Activated CD8-positive, alpha-beta memory T cell treated with anti-CD3 and anti-CD28 coated beads for 36 hours (primary cell): ENCODE measurements around the gene ADD2. TPM values are rescaled to one million over a fixed set of nuclear protein-coding genes. Genes with fewer than 3 reads are reported as not detected.

Source experiments
- CTCF ChIA-PET: fragments of 350-600 bp; sonication (Branson Sonifier 250); formaldehyde crosslinking; loops from one replicate; lab custom pipeline; 2021; ENCODE audit warnings: antibody characterized with exemption; lab: Charles Lee
- POLR2A ChIA-PET: fragments of 350-600 bp; sonication (Branson Sonifier 250); formaldehyde crosslinking; loops from one replicate; lab custom pipeline; 2021; ENCODE audit warnings: antibody characterized with exemption; lab: Charles Lee
- total RNA-seq, 2 experiments: library from RNA; stranded (reverse); gene quantifications; one replicate each; pipeline ENCODE4 v1.2.3, GENCODE V29; 2021

Gene ADD2
- total RNA-seq, 2 experiments from 2014 or later: 2.0 to 2.8 TPM

GRCh38 chr2:70789304-70790135 is 21.5 kb upstream of the ADD2 start:
- POLR2A ChIA-PET: no interaction called here
- CTCF ChIA-PET: interaction anchor here (0.7 to 4.0 kb wide), 10 partner anchors 11 to 175 kb away, joined by 3 to 14 read pairs (median 4); no protein-coding TSS in a partner anchor

GRCh38 chr2:70785137-70785911 is 17.3 kb upstream of the ADD2 start:
- ChIA-PET CTCF (interaction anchor here (0.6 to 1.4 kb wide), 6 partner anchors 16 to 163 kb away, joined by 3 to 4 read pairs (median 3); no protein-coding TSS in a partner anchor), POLR2A (no interaction called here)

GRCh38 chr2:70784320-70784719 is 16.3 kb upstream of the ADD2 start:
- CTCF ChIA-PET: interaction anchor here (1.2 to 1.9 kb wide), 3 partner anchors 17 to 163 kb away, joined by 3 to 6 read pairs (median 4); partner anchors contain the start of gene ADD2
- POLR2A ChIA-PET: no interaction called here

- ChIA-PET CTCF (no interaction called here), POLR2A (interaction anchor here (0.7 kb wide), 1 partner anchor 71 kb away, joined by 3 read pairs; no protein-coding TSS in a partner anchor)
Observed at GRCh38 chr2:70779911-70780545, 12.0 kb upstream of the ADD2 start.

GRCh38 chr2:70779491-70779890 is 11.5 kb upstream of the ADD2 start:
- CTCF ChIA-PET: no interaction called here

GRCh38 chr2:70778676-70779075 is 10.7 kb upstream of the ADD2 start:
- CTCF ChIA-PET: interaction anchor here (1.7 kb wide), 1 partner anchor 11 kb away, joined by 5 read pairs; no protein-coding TSS in a partner anchor
- POLR2A ChIA-PET: no interaction called here

More at GRCh38 chr2:70779491-70779890, 11.5 kb upstream of the ADD2 start:
- POLR2A ChIA-PET: no interaction called here

GRCh38 chr2:70777450-70777849 is 9.4 kb upstream of the ADD2 start:
- ChIA-PET CTCF (interaction anchor here (1.7 kb wide), 1 partner anchor 12 kb away, joined by 5 read pairs; no protein-coding TSS in a partner anchor), POLR2A (no interaction called here)

GRCh38 chr2:70776266-70776665 is 8.3 kb upstream of the ADD2 start:
- ChIA-PET POLR2A (no interaction called here), CTCF (interaction anchor here (1.8 kb wide), 1 partner anchor 172 kb away, joined by 5 read pairs; no protein-coding TSS in a partner anchor)

GRCh38 chr2:70775141-70775540 is 7.1 kb upstream of the ADD2 start:
- POLR2A ChIA-PET: no interaction called here

GRCh38 chr2:70772486-70773155 is 4.6 kb upstream of the ADD2 start:
- POLR2A ChIA-PET: no interaction called here
- CTCF ChIA-PET: interaction anchor here (0.6 to 1.2 kb wide), 2 partner anchors 99 to 117 kb away, joined by 3 read pairs; no protein-coding TSS in a partner anchor

More at GRCh38 chr2:70775141-70775540, 7.1 kb upstream of the ADD2 start:
- CTCF ChIA-PET: interaction anchor here (0.6 to 1.9 kb wide), 4 partner anchors 14 to 173 kb away, joined by 3 to 5 read pairs (median 4); no protein-coding TSS in a partner anchor

- ChIA-PET CTCF (no interaction called here), POLR2A (no interaction called here)
Observed at GRCh38 chr2:70771446-70771845, 3.4 kb upstream of the ADD2 start.

GRCh38 chr2:70769450-70769849 is 1.4 kb upstream of the ADD2 start:
- ChIA-PET POLR2A (no interaction called here), CTCF (interaction anchor here (0.9 to 1.1 kb wide), 3 partner anchors 16 to 237 kb away, joined by 3 read pairs; no protein-coding TSS in a partner anchor)

GRCh38 chr2:70768590-70769085 is 638 bp upstream of the ADD2 start:
- POLR2A ChIA-PET: interaction anchor here (1.1 kb wide), 1 partner anchor 475 kb away, joined by 3 read pairs; the partner anchor contains the start of gene SNRPG
- CTCF ChIA-PET: interaction anchor here (0.6 to 1.1 kb wide), 4 partner anchors 103 to 238 kb away, joined by 3 to 4 read pairs (median 4); no protein-coding TSS in a partner anchor

GRCh38 chr2:70767079-70767698 is 811 bp downstream of the ADD2 start:
- POLR2A ChIA-PET: interaction anchor here (1.1 kb wide), 1 partner anchor 474 kb away, joined by 3 read pairs; the partner anchor contains the start of gene SNRPG
- CTCF ChIA-PET: interaction anchor here (1.0 to 1.1 kb wide), 3 partner anchors 17 to 126 kb away, joined by 3 to 6 read pairs (median 4); no protein-coding TSS in a partner anchor

GRCh38 chr2:70766357-70767078 is 1.5 kb downstream of the ADD2 start:
- ChIA-PET POLR2A (no interaction called here), CTCF (interaction anchor here (1.1 kb wide), 1 partner anchor 127 kb away, joined by 3 read pairs; no protein-coding TSS in a partner anchor)

- POLR2A ChIA-PET: no interaction called here
Observed at GRCh38 chr2:70765507-70765906, 2.5 kb downstream of the ADD2 start.

GRCh38 chr2:70759446-70759845 is 8.6 kb downstream of the ADD2 start:
- ChIA-PET POLR2A (no interaction called here), CTCF (no interaction called here)

More at GRCh38 chr2:70765507-70765906, 2.5 kb downstream of the ADD2 start:
- CTCF ChIA-PET: no interaction called here
